H7 (cell line): ENCODE measurements around the gene CHRM5. TPM values are rescaled to one million over a fixed set of nuclear protein-coding genes. Genes with fewer than 3 reads are reported as not detected.
"Not testable (repeated sequence)": the region's sequence is repeated elsewhere in the genome, so short reads cannot be mapped to it uniquely, and the experiment has no call there.

Experiments
- DNase-seq: peaks from one replicate; pipeline ENCODE4 v3.0.0; 2012
- H3K27me3 ChIP-seq: 2 replicates; pipeline ENCODE4 v1.6.0; 2011; ENCODE audit warnings: mild to moderate bottlenecking, low read length; ENCODE audit not compliant: control insufficient read depth, insufficient read depth
- H3K36me3 ChIP-seq: replicated peaks from 2 replicates; pipeline ENCODE4 v1.5.1; 2011; ENCODE audit warnings: low read length; ENCODE audit not compliant: control insufficient read depth, insufficient read depth
- H3K4me3 ChIP-seq: 2 replicates; pipeline ENCODE4 v1.5.1; 2011; ENCODE audit warnings: low read depth, mild to moderate bottlenecking, control low read depth, low read length, moderate library complexity; ENCODE audit not compliant: insufficient read depth
- total RNA-seq: library from RNA; depleted of rRNA; stranded (reverse); fragments of >200 nt; shearing (Covaris generic); gene quantifications from 2 replicates; pipeline ENCODE4 v1.2.3, GENCODE V29; 2014

The CHRM5 gene
- total RNA-seq, 1 experiment from 2014 or later, result not detected

DNA sequence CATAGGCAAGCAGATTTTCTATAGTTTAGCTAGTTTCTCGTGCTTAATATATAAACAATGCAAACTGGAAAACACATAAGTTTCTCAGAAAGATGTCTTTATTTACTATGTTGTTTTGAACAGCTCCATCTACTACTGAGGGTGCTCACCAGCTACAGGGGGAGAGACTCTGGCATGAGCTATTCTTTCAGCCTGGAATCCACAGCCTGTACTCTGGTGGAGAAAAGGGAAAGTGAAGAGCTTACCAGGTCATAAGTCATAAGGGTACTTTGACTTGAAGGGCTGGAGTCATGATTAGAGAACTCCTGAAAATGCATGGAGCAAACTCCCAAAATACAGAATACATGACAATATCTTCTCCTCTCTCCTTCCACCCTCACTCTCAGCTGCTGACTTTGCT lies 75.1 kb downstream of the CHRM5 start:
- no peak overlapping the region for H3K4me3 ChIP-seq
- H3K27me3 ChIP-seq, result peaks cover 14% of the 10 kb centered on the region
- H3K36me3 ChIP-seq, result no peaks in the 10 kb centered on the region
- no peak for DNase-seq

DNA sequence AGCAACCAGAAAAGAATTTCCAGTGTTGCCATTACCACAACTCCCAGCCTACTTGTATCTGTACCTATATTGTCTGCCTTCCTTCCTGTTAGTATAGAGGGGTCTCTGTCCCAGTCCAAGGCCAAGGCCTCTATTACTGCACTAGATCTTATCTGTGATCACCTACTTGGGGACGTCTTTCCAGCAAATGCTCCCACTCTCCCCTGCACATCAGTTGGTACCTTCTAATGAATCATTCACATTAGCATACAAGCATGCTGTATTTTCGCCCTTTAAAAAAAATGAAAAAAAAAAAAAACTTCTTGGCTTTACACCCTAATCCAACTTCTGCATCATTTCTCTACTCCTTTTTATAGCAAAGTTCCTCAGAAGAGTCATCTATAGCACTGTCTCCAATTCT lies 75.5 kb downstream of the CHRM5 start:
- no peak for DNase-seq
- Histone ChIP-seq H3K4me3 (no peak overlapping the region), H3K36me3 (no peaks in the 10 kb centered on the region), H3K27me3 (peaks cover 14% of the 10 kb centered on the region)

DNA sequence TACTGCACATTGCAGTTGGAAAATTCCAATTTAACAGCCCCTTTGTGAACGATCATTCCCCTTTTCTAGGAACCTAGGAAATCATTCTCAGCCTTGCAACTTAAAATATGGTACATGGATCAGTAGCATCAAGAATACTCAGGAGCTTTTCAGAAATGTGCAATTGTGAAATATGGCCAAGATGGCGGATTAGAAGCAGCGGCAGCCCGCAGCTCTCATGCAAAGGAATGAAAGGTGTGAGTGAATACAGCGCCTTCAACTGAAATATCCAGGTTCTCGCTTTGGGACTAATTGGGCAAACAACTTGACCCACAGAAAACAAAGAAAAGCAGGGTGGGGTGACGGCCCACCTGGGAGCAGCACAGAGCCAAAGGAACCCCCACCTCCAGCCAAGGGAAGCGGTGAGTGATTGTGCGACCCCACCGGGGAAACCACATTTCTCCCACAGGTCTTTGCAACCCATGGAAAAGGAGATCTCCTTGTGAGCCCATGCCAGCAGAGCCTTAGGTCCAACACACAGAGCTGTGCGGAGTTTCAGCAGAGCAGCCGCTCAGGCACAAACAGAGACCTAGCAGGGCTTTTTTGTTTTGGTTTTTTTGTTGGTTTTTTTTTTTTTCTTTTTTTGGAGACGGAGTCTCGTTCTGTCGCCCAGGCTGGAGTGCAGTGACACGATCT lies 78.3 kb downstream of the CHRM5 start:
- Histone ChIP-seq H3K4me3 (no peak overlapping the region), H3K36me3 (no peaks in the 10 kb centered on the region), H3K27me3 (no peaks in the 10 kb centered on the region)
- DNase-seq, result no peak

DNA sequence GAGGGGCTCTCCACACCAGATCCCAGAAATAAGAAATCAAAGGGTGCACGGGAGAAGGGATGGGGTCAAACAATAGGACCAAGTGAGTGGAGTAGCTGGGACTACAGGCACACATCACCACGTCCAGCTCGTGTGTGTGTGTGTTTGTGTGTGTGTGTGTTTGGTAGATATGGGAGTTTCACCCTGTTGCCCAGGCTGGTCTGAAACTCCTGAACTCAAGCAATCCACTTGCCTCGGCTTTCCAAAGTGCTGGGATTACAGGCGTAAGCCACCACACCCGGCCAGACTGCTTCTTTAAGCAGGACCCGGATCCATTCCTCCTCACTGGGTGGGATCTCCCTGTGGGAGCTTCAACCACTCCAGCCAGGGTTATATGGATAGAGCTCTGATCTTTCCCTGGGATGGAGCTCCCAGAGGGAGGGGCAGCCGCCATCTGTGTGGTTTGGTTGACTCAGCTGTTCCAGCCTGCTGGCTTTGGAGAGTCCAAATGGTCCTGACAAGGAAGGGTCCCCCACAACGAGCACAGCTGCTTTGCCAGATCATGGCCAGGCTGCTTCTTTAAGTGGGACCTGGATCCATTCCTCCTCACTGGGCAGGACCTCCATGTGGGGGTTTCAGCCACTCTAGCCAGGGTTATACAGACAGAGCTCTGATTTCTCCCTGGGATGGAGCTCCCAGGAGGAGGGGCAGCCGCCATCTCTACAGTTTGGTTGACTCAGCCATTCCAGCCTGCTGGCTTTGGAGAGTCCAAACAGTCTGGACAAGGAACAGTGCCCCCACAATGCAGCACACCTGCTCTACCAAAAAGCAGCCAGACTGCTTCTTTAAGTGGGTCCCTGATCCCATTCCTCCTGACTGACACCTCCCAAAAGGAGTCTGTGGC lies 79.8 kb downstream of the CHRM5 start:
- H3K36me3 ChIP-seq, result no peaks in the 10 kb centered on the region
- no peaks in the 10 kb centered on the region for H3K27me3 ChIP-seq
- H3K4me3 ChIP-seq, result no peak overlapping the region
- DNase-seq, result no peak

DNA sequence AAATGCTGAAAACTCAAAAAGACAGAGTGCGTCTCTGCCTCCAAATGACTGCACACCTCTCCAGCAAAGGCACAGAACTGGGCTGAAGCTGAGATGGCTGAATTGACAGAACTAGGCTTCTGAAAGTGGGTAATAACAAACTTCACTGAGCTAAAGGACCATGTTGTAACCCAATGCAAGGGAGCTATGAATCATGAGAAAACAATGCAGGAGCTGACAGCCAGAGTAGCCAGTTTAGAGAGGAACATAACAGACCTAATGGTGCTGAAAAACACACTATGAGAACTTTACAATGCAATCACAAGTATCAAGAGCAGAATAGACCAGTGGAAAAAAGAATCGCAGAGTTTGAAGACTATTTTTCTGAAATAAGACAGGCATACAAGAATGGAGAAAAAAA lies 80.8 kb downstream of the CHRM5 start:
- no peak overlapping the region for H3K4me3 ChIP-seq
- no peak for DNase-seq
- no peaks in the 10 kb centered on the region for H3K36me3 ChIP-seq
- H3K27me3 ChIP-seq, result no peaks in the 10 kb centered on the region

DNA sequence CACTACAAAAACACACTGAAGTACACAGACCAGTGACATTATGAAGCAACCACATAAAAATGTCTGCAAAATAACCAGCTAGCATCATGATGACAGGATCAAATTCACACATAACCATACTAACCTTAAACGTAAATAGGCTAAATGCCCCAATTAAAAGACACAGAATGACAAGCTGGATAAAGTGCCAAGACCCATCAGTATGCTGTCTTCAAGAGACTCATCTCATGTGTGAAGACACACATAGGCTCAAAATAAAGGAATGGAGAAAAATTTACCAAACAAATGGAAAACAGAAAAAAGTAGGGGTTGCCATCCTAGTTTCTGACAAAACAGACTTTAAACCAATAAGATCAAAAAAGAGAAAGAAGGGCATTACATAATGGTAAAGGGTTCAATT lies 82.1 kb downstream of the CHRM5 start:
- not testable (repeated sequence) for H3K27me3 ChIP-seq, H3K36me3 ChIP-seq, H3K4me3 ChIP-seq, DNase-seq

DNA sequence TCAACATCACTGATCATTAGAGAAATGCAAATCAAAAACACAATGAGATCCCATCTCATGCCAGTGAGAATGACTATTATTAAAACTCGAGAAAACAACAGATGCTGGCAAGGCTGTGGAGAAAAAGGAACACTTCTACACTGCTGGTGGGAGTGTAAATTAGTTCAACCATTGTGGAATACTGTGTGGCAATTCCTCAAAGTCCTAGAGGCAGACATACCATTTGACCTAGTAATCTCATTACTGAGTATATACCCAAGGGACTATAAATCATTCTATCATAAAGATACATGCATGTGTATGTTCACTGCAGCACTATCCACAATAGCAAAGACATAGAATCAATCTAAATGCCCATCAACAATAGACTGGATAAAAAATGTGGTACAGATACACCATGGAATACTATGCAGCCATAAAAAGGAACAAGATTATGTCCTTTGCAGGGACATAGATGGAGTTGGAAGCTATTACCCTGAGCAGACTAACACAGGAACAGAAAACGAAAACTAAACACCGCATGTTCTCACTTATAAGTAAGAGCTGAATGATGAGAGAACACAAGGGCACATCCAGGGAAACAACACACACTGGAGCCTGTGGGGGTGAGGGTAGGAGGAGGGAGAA lies 85.9 kb downstream of the CHRM5 start:
- Histone ChIP-seq H3K4me3 (no peak overlapping the region), H3K27me3 (no peaks in the 10 kb centered on the region), H3K36me3 (no peaks in the 10 kb centered on the region)
- DNase-seq, result no peak

DNA sequence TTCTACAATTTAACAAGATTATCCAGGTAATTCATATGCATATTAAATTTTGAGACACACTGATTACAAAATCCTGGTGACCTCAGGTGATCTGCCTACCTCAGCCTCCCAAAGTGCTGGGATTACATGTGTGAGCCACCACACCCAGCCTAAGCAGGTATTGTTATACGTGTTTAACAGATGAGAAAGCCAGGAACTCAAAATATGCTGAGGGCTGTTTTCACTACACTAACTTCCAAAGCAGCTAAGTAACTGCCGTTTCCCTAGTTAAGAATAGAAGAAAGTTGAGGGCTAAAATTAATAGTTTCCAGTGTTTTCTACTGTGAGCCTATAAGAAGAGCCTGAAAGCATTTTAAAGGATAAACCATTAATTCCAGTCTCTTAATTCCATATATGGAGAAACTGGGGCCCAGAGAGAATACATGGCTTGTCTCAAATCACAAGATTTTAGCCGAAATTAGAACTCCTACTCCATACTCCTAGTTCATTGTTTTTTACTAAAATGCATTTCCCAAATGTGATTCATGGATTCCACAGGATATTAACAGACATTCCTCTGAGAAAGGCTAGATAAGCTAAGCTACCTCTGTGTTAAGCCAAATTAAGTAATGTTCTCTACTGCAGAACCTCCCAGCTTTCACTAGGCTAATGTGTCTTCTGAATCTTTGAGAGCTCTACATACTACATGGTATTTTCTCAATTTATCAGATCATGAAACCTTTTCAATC lies 87.7 kb downstream of the CHRM5 start:
- Histone ChIP-seq H3K27me3 (no peaks in the 10 kb centered on the region), H3K4me3 (no peak overlapping the region), H3K36me3 (no peaks in the 10 kb centered on the region)
- DNase-seq, result no peak

DNA sequence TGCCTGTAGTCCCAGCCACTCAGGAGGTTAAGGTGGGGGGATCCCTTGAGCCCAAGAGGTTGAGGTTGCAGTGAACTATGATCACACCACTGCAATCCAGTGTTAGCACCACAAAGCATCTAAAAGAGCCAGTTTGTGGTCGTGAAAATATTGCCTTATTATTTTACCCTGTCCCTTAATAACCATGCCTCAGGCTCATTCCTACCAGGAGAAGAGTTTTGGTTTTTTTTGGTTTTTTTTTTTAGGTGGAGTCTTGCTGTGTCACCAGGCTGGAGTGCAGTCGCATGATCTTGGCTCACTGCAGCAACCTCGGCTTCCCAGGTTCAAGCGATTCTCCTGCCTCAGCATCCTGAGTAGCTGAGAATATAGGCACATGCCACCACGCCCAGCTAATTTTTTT lies 88.6 kb downstream of the CHRM5 start:
- no peak overlapping the region for H3K4me3 ChIP-seq
- H3K27me3 ChIP-seq, result no peaks in the 10 kb centered on the region
- no peaks in the 10 kb centered on the region for H3K36me3 ChIP-seq
- no peak for DNase-seq

DNA sequence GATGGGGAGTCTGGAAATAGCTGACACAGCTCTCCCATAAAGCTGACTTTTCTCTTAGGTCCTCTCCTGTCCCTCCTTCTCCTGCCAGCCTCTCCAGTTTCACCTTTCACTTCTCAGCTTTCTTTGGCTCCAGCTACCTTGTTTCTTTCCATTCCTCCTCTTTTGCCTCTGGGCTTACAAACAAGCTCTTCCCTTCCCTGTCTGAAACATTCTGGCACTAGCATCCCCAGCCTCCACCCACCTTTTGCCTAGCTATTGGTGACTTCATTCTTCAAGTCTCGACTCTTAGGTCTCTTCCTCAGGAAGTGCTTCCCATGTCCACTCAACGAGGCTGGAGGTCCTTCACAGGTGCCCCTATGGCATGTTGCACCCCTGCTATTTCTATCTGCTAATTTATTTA lies 91.2 kb downstream of the CHRM5 start:
- DNase-seq, result no peak
- Histone ChIP-seq H3K4me3 (no peak overlapping the region), H3K36me3 (no peaks in the 10 kb centered on the region), H3K27me3 (no peaks in the 10 kb centered on the region)

DNA sequence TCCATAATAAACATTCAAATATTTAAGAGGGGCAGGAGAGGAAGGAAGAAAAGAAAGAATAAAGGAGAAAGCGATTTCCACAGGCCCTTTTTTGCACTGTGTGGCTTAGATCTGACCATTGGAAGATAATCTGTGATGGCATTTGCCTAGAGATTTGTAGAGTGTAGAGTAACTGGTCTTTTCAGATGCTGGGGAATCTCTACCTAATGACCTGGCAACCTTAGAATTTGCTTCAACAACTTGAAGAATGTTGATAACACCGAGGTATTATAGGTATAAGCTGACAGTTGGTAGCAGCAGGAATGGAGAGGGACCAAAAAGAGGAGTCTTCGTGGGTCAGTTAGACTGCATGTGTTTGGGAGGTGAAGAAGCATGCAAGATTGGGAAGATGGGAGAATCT lies 91.6 kb downstream of the CHRM5 start:
- DNase-seq, result no peak
- Histone ChIP-seq H3K36me3 (no peaks in the 10 kb centered on the region), H3K27me3 (no peaks in the 10 kb centered on the region), H3K4me3 (no peak overlapping the region)

DNA sequence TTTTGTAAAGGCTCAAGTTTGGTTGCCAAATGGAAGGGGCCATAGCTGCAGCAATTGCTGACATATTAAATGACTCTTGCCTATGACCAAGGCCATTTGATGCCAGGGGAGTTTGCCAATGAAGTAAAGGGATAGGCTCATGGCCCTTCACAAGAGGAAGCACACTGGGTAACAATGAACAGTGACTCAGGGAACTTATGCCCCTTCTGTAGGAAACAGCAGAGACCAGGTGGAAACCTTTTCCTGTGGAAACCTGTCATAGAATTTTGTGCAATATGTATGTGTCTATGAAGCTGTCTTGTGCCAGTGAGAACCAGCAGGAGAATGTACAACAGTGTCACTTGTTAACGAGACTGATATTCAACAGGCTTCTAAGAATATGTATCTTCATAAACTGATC lies 96.1 kb downstream of the CHRM5 start:
- H3K27me3 ChIP-seq, result no peaks in the 10 kb centered on the region
- DNase-seq, result no peak
- H3K36me3 ChIP-seq, result no peaks in the 10 kb centered on the region
- H3K4me3 ChIP-seq, result no peak overlapping the region

DNA sequence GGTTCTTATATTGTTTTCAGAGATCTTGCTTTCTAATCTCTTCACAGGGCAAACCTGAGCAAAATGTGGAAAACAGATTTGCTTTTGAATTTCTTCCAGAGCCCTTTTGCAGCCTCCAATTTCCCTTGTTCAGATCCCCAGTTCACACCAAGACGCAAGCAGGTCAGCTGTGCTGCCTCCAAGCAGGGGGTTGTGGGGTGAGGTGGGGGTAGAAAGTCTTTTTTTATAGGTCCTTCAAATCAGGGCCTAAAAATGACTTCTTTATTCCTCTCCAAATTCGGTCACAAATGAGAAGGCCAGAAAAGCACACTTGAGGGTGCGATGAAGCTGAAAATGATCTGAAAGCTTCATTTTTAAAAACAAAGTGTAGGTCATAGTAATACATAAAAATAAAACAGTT lies 97.0 kb downstream of the CHRM5 start:
- DNase-seq, result no peak
- Histone ChIP-seq H3K36me3 (no peaks in the 10 kb centered on the region), H3K27me3 (no peaks in the 10 kb centered on the region), H3K4me3 (no peak overlapping the region)

DNA sequence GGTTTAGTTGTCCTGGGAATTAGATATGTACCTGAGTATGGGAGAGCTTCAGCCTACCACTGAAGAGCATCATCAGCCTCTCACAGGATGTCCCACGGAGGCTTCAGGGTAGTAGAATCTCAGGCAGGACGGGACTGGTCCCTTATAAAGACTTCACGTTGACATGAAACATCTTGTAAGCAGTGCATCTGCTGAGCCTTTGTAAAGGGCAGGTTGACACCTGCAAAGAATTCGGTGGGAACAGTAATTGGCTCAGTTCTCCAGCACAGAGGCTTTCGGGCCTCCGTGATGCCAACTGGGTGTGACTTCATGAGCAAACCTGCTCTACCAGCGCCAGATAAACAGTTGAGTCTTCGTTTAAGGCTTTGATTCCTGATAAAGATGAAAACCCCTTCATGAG lies 97.6 kb downstream of the CHRM5 start:
- DNase-seq, result no peak

More for the DNA sequence above, 97.6 kb downstream of the CHRM5 start:
- no peak overlapping the region for H3K4me3 ChIP-seq
- no peaks in the 10 kb centered on the region for H3K27me3 ChIP-seq
- no peaks in the 10 kb centered on the region for H3K36me3 ChIP-seq
